Stimulated activated CD8-positive, alpha-beta memory T cell treated with anti-CD3 and anti-CD28 coated beads, Interleukin-15, amount 100 ng/mL, for 48 hours (primary cell): ENCODE measurements around the gene PLPP6.

ENCODE experiments used
- DNase-seq, 2 donors: peaks; one replicate each; pipeline ENCODE4 v3.0.0-alpha.2; 2020; ENCODE audit warnings: low read depth in 2 of 2

PLPP6 gene

GRCh38 chr9:4700091-4700490 is 38.0 kb downstream of the PLPP6 start:
- no peak for DNase-seq

DNA sequence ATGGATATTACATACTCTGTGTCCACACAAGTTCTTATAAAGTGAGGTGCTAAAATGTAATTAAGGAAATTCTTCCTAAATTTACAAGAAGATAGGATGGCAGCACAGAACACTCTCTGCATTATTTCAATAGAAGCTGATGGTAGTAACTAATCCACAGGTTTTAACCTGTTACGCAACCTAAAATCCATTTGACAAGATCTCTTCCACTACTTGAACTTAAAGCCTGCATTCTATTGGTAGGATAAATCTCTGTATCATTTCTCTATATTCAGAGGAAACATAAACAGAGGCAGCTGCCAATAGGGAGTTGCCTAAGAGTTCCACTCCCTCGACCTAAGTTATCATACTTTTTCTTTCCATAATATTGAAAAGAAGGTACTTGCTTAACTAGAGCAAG is 38.8 kb downstream of the PLPP6 start:
- DNase-seq, result no peak

DNA sequence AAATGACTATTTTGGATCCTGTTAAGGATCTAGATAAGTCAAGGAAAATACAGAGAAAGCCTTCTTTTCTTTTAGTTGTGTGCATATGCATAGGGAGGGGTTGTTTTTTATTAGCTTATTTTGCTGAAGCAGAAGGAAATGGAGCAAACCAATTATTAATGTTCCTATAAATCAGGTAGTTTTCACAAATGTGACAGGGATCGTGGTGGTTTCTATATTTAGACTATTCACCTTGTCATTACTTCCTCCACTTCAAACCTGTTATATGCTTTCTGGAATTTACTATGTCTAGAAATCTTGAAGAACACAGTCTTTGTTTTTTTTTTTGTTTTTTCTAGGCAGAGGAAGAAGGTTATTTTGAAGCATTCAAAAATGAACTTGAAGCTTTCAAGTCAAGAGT is 39.4 kb downstream of the PLPP6 start:
- DNase-seq, result no peak

GRCh38 chr9:4704129-4704528 is 42.0 kb downstream of the PLPP6 start:
- no peak for DNase-seq

DNA sequence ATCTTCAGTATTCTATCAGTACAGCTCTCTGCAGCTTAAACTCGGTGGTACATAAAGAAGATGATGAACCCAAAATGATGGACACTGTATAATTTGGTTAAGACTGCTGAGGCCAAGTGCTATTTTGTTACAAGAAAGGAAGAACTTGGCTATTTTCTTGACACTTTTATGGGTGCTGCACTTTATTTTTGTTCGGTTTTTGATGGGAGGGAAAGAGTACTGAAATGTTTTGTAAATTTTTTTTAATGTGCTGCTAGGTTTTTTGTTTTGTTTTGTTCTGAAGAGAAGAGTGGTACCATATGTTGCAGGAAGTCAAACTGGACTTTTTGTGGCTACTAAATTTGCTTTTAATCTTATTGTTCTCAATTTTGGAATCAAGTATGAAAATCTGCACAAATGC is 43.9 kb downstream of the PLPP6 start:
- no peak for DNase-seq

- DNase-seq, result no peak
Measured at GRCh38 chr9:4706971-4707622, 45.0 kb downstream of the PLPP6 start.

DNA sequence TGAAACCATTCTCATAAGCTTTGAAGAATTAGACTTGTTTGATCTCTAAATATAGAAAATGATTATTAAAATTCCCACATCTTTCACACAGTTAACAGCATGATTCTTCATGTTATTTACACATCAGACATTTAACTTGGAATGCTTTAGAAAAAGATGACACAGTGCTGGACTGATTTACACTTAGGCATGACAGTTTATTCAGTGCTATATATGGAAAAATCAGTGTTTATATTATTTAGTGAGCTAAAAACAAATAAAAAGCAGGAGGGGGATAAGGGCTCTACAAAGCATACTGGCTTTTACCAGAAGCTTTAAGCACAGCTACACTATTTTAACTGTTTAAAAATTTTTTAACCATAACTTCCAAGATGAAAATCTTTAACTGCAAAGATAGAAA is 47.3 kb downstream of the PLPP6 start:
- DNase-seq, result no peak

- no peak for DNase-seq
Measured at GRCh38 chr9:4713849-4714248, 51.8 kb downstream of the PLPP6 start.

- no peak for DNase-seq
Measured at GRCh38 chr9:4714266-4715016, 52.3 kb downstream of the PLPP6 start.
